Brain microvascular endothelial cell (primary cell): ENCODE measurements around the gene CRACR2A.

Source experiments
- DNase-seq: peaks from one replicate; pipeline ENCODE4 v3.0.0-alpha.2; 2020
- H3K27ac ChIP-seq: fragments of 250-450 bp; sonication (Bioruptor Pico); 2 replicates; pipeline ENCODE4 v1.5.1; 2020; ENCODE audit warnings: mild to moderate bottlenecking, moderate library complexity
- H3K27me3 ChIP-seq: fragments of 250-450 bp; sonication (Bioruptor Pico); replicated peaks from 2 replicates; pipeline ENCODE4 v1.5.1; 2020; ENCODE audit warnings: mild to moderate bottlenecking
- H3K36me3 ChIP-seq: fragments of 250-450 bp; sonication (Bioruptor Pico); replicated peaks from 2 replicates; pipeline ENCODE4 v1.5.1; 2020; ENCODE audit warnings: mild to moderate bottlenecking
- H3K4me3 ChIP-seq: 2 replicates; pipeline ENCODE4 v1.5.1; 2011; ENCODE audit warnings: low read depth, mild to moderate bottlenecking, control low read depth, low read length, moderate library complexity
- in situ Hi-C: cut with HindIII; loops from 2 replicates; pipeline ENCODE4 v1.10.0; 2017; ENCODE audit warnings: low sequenced_read_pairs, low pct_ligation_motif_present
- TF ChIP-seq, protein P1 (sequence below): IDR thresholded peaks from 2 replicates; pipeline ENCODE4 v1.5.1; 2011; ENCODE audit warnings: low read depth, mild to moderate bottlenecking, moderate library complexity, low read length, control low read depth, inconsistent platforms; ENCODE audit errors: missing control alignments

The CRACR2A gene

DNA sequence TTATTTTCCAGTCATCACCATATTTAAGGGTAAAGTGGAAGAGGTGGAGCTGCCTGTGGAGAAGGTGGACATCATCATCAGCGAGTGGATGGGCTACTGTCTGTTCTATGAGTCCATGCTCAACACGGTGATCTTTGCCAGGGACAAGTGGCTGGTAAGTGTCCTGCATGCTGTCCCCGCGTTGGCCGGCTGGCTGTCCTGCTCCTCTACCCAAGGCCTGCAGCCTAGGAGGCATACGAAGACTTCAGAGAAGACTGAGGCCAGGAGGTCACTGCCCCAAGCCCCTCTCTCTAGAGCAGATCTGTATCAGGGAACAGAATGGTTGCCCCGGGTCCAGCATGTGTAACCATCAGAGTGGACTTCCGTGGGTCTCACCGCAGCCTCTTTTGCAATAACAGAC, 184.2 kb downstream of the CRACR2A start:
- in situ Hi-C loops: no loop called here
- no peaks in the 10 kb centered on the region for H3K36me3 ChIP-seq
- TF ChIP-seq, protein P1, sequence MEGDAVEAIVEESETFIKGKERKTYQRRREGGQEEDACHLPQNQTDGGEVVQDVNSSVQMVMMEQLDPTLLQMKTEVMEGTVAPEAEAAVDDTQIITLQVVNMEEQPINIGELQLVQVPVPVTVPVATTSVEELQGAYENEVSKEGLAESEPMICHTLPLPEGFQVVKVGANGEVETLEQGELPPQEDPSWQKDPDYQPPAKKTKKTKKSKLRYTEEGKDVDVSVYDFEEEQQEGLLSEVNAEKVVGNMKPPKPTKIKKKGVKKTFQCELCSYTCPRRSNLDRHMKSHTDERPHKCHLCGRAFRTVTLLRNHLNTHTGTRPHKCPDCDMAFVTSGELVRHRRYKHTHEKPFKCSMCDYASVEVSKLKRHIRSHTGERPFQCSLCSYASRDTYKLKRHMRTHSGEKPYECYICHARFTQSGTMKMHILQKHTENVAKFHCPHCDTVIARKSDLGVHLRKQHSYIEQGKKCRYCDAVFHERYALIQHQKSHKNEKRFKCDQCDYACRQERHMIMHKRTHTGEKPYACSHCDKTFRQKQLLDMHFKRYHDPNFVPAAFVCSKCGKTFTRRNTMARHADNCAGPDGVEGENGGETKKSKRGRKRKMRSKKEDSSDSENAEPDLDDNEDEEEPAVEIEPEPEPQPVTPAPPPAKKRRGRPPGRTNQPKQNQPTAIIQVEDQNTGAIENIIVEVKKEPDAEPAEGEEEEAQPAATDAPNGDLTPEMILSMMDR: no peak
- no peak overlapping the region for H3K27ac ChIP-seq
- DNase-seq: no peak
- peaks cover 3% of the 10 kb centered on the region for H3K27me3 ChIP-seq
- no peak overlapping the region for H3K4me3 ChIP-seq

DNA sequence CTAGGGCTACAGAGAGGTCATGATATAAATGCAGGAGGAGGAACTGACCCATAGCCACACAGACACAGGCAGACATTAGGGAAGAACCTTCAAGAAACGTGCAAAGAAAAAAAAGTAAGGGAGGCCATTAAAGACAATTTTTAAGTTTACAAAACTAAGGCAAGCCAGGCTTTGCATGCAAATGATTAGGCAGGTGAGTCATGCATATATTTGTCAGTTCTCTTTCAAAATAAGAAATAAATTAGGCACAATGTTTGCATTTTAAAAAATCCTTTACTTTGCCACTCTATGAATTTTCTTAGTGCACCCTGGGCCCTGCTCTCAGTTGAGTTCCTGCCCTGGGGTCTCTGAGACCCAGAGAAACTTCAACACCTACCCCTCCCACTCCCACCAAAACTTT, 186.9 kb downstream of the CRACR2A start:
- DNase-seq: no peak
- Histone ChIP-seq H3K27me3 (no peaks in the 10 kb centered on the region), H3K4me3 (no peak overlapping the region), H3K27ac (no peak overlapping the region), H3K36me3 (no peaks in the 10 kb centered on the region)
- in situ Hi-C loops: no loop called here
- TF ChIP-seq, protein P1: no peak
